ENCODE results near the gene CLDN4.

DNA sequence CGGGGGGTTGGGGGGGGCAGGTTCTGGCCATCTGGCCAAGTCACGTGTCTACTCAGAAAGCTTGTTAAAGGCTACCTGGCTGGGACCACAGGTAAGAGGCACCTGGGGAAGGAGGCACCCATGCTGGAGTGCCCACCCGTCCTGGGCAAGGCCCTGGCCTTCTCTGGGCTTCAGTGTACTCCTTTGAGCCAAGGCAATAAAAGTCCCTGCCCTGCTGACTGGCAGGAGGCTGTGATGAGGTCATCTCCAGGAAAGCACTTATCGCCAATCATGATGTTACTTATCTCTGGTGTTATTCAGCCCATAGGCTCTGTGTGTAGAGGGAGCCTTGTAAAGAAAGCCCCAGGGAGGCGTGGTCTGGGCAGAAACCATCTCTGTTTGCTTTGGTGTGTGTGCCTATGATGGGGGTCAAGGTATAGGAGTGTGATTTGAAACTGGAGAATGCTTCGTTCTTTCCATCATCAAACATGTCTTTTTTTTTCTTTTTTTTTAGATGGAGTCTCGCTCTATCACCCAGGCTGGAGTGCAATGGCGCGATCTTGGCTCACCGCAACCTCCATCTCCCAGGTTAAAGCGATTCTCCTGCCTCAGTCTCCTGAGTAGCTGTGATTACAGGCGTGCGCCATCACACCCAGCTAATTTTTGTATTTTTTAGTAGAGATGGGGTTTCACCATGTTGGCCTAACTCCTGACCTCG is 2.5 kb upstream of the CLDN4 start:
- TF ChIP-seq, protein P1, sequence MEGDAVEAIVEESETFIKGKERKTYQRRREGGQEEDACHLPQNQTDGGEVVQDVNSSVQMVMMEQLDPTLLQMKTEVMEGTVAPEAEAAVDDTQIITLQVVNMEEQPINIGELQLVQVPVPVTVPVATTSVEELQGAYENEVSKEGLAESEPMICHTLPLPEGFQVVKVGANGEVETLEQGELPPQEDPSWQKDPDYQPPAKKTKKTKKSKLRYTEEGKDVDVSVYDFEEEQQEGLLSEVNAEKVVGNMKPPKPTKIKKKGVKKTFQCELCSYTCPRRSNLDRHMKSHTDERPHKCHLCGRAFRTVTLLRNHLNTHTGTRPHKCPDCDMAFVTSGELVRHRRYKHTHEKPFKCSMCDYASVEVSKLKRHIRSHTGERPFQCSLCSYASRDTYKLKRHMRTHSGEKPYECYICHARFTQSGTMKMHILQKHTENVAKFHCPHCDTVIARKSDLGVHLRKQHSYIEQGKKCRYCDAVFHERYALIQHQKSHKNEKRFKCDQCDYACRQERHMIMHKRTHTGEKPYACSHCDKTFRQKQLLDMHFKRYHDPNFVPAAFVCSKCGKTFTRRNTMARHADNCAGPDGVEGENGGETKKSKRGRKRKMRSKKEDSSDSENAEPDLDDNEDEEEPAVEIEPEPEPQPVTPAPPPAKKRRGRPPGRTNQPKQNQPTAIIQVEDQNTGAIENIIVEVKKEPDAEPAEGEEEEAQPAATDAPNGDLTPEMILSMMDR (IDR thresholded peaks at IDR 0.05; ENCODE audit: insufficient read depth, low read length): no peak
- TF ChIP-seq POLR2AphosphoS5 (IDR thresholded peaks at IDR 0.05; ENCODE audit: low read depth): no peak
